Vagina (tissue), 2 donors: ENCODE results near the gene PDLIM1. TPM values are rescaled to one million over a fixed set of nuclear protein-coding genes. Genes with fewer than 3 reads are reported as not detected.

Source experiments
- DNase-seq, 2 donors: peaks; one replicate each; pipeline ENCODE4 v3.0.0-alpha.2; 2017; ENCODE audit errors: extremely low spot score in 2 of 2
- H3K27ac ChIP-seq: fragments of 200-600 bp; sonication (generic); one replicate; pipeline ENCODE4 v1.5.1; 2019
- H3K27me3 ChIP-seq: fragments of 200-600 bp; sonication (generic); one replicate; pipeline ENCODE4 v1.5.1; 2019
- H3K36me3 ChIP-seq, 2 donors: fragments of 200-600 bp; sonication (generic); one replicate each; pipeline ENCODE4 v1.5.1; 2017 to 2019
- H3K4me1 ChIP-seq: fragments of 200-600 bp; sonication (generic); one replicate; pipeline ENCODE4 v1.5.1; 2019
- H3K4me3 ChIP-seq, 2 donors: fragments of 200-600 bp; sonication (generic); 1 replicate in 1 of 2; 2 replicates in 1 of 2; pipeline ENCODE4 v1.5.1; 2016 to 2019
- H3K9me3 ChIP-seq: fragments of 200-600 bp; sonication (generic); one replicate; pipeline ENCODE4 v1.5.1; 2019
- CTCF ChIP-seq, 3 experiments: fragments of 450-650 bp in 2 of 3; fragments of 200-600 bp in 1 of 3; sonication (generic) in 1 of 3; IDR thresholded peaks; one replicate each; pipeline ENCODE4 v1.5.1; 2017 to 2019; ENCODE audit warnings: antibody characterized with exemption in 3 of 3, mild to moderate bottlenecking in 2 of 3, moderate library complexity in 2 of 3
- POLR2A ChIP-seq, 2 donors: fragments of 450-650 bp; IDR thresholded peaks; one replicate each; pipeline ENCODE4 v1.6.1; 2017; ENCODE audit warnings: antibody characterized with exemption in 2 of 2, mild to moderate bottlenecking in 2 of 2, moderate library complexity in 2 of 2
- POLR2AphosphoS5 ChIP-seq, 2 donors: sonication (generic); formaldehyde crosslinking; IDR thresholded peaks; one replicate each; pipeline ENCODE4 v1.9.0; 2017; ENCODE audit warnings: antibody characterized with exemption in 2 of 2, mild to moderate bottlenecking in 2 of 2, low read depth in 1 of 2; ENCODE audit not compliant: insufficient read depth in 1 of 2
- intact Hi-C: fragments of 100-400 bp; cut with DNase I; formaldehyde crosslinking; loops from one replicate; pipeline ENCODE4 v1.15.1; 2023
- total RNA-seq: library from RNA; depleted of rRNA; stranded (reverse); fragments of >200 nt; gene quantifications from one replicate; pipeline ENCODE4 v1.2.3, GENCODE V29; 2016

Gene PDLIM1
- total RNA-seq, 1 donor from 2014 or later, result 181 TPM

DNA sequence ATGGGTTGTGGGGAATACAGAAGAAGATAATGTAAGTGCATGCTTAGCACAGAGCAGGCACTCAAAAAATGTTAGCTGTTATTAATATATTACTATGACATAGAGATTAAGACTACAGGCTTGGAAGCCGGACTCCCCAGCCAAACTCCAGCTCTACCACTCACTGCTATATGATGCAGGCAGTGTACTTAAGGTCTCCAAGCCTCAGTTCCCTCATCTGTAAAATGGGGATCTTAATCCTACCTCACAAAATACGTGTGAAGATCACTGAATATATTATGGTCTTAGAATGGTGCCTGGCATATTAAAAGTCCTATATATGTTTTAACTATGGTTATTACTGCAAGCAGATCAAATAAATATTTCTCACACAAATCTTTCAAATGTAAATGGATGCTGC lies 5.2 kb downstream of the PDLIM1 start:
- no peak overlapping the region for H3K27ac ChIP-seq
- intact Hi-C loops, result no loop called here

GRCh38 chr10:95284807-95285206 lies 6.0 kb downstream of the PDLIM1 start:
- DNase-seq, result no peak
- intact Hi-C loops, result no loop called here
- Histone ChIP-seq H3K9me3 (no peaks in the 10 kb centered on the region), H3K4me3 (no peak overlapping the region), H3K4me1 (peaks cover 78% of the 10 kb centered on the region), H3K27ac (peak overlapping the region; percentile 42), H3K36me3 (no peaks in the 10 kb centered on the region), H3K27me3 (no peaks in the 10 kb centered on the region)
- TF ChIP-seq CTCF (IDR thresholded peaks at IDR 0.05), result no peak
- TF ChIP-seq POLR2AphosphoS5 (IDR thresholded peaks at IDR 0.05; ENCODE audit: insufficient read depth in 1 of 2, low read depth in 1 of 2), result no peak
- TF ChIP-seq POLR2A (IDR thresholded peaks at IDR 0.05), result no peak

More for the DNA sequence above, 5.2 kb downstream of the PDLIM1 start:
- H3K9me3 ChIP-seq, result no peaks in the 10 kb centered on the region
- no peaks in the 10 kb centered on the region for H3K36me3 ChIP-seq
- H3K4me3 ChIP-seq, result no peak overlapping the region
- no peak for DNase-seq
- H3K4me1 ChIP-seq, result peaks cover 76% of the 10 kb centered on the region
- TF ChIP-seq POLR2AphosphoS5 (IDR thresholded peaks at IDR 0.05; ENCODE audit: insufficient read depth in 1 of 2, low read depth in 1 of 2), result no peak
- no peak for TF ChIP-seq CTCF (IDR thresholded peaks at IDR 0.05)
- no peak for TF ChIP-seq POLR2A (IDR thresholded peaks at IDR 0.05)
- H3K27me3 ChIP-seq, result no peaks in the 10 kb centered on the region

DNA sequence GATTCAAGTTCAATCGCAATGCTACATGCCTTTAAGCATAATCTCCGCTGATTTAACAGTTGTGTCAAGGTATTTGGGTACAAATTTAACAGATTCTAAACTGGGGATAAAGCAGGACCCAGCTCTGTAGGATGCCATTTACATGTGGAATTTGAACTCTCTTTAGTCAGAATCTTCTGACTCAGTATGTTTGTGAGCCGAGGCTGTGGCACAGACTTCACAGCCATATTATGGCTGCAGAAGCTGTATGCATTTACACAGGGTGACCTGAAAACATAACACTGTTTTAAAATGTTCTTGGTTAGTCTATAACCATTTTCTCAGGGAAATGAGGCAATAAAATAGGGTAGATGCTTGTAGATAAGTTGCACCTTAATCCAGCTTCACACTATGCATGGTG lies 8.7 kb downstream of the PDLIM1 start:
- Histone ChIP-seq H3K27me3 (no peaks in the 10 kb centered on the region), H3K27ac (no peak overlapping the region), H3K36me3 (no peaks in the 10 kb centered on the region), H3K4me3 (no peak overlapping the region), H3K4me1 (peaks cover 78% of the 10 kb centered on the region), H3K9me3 (no peaks in the 10 kb centered on the region)
- TF ChIP-seq CTCF (IDR thresholded peaks at IDR 0.05) (no peak), POLR2A (IDR thresholded peaks at IDR 0.05) (no peak), POLR2AphosphoS5 (IDR thresholded peaks at IDR 0.05; ENCODE audit: insufficient read depth in 1 of 2, low read depth in 1 of 2) (no peak)
- intact Hi-C loops, result no loop called here
- DNase-seq, result no peak

- no peak for DNase-seq
- intact Hi-C loops, result no loop called here
- peaks cover 78% of the 10 kb centered on the region for H3K4me1 ChIP-seq
- no peak overlapping the region for H3K27ac ChIP-seq
- no peaks in the 10 kb centered on the region for H3K36me3 ChIP-seq
- H3K27me3 ChIP-seq, result no peaks in the 10 kb centered on the region
- H3K4me3 ChIP-seq, result no peak overlapping the region
- H3K9me3 ChIP-seq, result no peaks in the 10 kb centered on the region
- TF ChIP-seq CTCF (IDR thresholded peaks at IDR 0.05) (no peak), POLR2AphosphoS5 (IDR thresholded peaks at IDR 0.05; ENCODE audit: insufficient read depth in 1 of 2, low read depth in 1 of 2) (no peak)
Measured at GRCh38 chr10:95281206-95281605, 9.6 kb downstream of the PDLIM1 start.

- intact Hi-C loops, result no loop called here
- peak overlapping the region; percentile 91 for H3K27ac ChIP-seq
- H3K36me3 ChIP-seq, result no peaks in the 10 kb centered on the region
- no peaks in the 10 kb centered on the region for H3K9me3 ChIP-seq
- TF ChIP-seq POLR2AphosphoS5 (IDR thresholded peaks at IDR 0.05; ENCODE audit: insufficient read depth in 1 of 2, low read depth in 1 of 2) (no peak), CTCF (IDR thresholded peaks at IDR 0.05) (no peak), POLR2A (IDR thresholded peaks at IDR 0.05) (no peak)
- peaks cover 78% of the 10 kb centered on the region for H3K4me1 ChIP-seq
- no peak for DNase-seq
- no peaks in the 10 kb centered on the region for H3K27me3 ChIP-seq
- H3K4me3 ChIP-seq, result no peak overlapping the region
Measured at GRCh38 chr10:95280637-95281036, 10.2 kb downstream of the PDLIM1 start.
